Measurements from ENCODE around the gene SERPINA12. TPM values are rescaled to one million over a fixed set of nuclear protein-coding genes. Genes with fewer than 3 reads are reported as not detected.

SERPINA12 gene
- total and polyA plus RNA-seq, 12 donors = not detected

DNA sequence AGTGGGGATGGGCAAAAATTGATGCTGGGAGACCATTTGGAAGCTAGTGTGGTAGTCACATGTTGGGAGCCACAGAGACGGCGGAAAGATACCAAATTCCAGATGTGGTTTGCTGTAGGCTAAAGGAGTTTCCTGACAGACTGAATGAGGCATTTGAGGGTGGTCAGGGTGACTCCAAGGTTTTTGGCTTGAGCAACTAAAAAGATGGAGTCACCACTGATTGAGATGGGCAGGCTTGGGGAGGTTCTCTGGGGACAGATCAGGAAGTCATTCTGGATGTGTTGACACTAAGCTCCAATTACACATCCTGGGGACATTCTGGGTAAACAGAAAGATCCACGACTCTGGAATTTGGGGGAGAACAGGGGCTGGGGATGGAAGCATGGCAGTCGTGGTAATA lies 17.8 kb downstream of the SERPINA12 start:
- Histone ChIP-seq H3K4me3 (no peak overlapping the region), H3K27me3 (peaks cover 0 to 74% (median 27%) of the 10 kb centered on the region in 7 donors), H3K36me3 (no peaks in the 10 kb centered on the region), H3K4me1 (peaks cover 0 to 2% (median 2%) of the 10 kb centered on the region in 9 donors), H3K9me3 (no peaks in the 10 kb centered on the region), H3K27ac (no peak overlapping the region)
- 40 to 52% methylated on average over 4 of the region's 4 CpGs for WGBS, 2 donors
- intact Hi-C loops (cut with DNase I) = no loop called here
- TF ChIP-seq, protein P1, sequence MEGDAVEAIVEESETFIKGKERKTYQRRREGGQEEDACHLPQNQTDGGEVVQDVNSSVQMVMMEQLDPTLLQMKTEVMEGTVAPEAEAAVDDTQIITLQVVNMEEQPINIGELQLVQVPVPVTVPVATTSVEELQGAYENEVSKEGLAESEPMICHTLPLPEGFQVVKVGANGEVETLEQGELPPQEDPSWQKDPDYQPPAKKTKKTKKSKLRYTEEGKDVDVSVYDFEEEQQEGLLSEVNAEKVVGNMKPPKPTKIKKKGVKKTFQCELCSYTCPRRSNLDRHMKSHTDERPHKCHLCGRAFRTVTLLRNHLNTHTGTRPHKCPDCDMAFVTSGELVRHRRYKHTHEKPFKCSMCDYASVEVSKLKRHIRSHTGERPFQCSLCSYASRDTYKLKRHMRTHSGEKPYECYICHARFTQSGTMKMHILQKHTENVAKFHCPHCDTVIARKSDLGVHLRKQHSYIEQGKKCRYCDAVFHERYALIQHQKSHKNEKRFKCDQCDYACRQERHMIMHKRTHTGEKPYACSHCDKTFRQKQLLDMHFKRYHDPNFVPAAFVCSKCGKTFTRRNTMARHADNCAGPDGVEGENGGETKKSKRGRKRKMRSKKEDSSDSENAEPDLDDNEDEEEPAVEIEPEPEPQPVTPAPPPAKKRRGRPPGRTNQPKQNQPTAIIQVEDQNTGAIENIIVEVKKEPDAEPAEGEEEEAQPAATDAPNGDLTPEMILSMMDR (IDR thresholded peaks at IDR 0.05) = no peak
- ATAC-seq (no peak), DNase-seq (no peak)

DNA sequence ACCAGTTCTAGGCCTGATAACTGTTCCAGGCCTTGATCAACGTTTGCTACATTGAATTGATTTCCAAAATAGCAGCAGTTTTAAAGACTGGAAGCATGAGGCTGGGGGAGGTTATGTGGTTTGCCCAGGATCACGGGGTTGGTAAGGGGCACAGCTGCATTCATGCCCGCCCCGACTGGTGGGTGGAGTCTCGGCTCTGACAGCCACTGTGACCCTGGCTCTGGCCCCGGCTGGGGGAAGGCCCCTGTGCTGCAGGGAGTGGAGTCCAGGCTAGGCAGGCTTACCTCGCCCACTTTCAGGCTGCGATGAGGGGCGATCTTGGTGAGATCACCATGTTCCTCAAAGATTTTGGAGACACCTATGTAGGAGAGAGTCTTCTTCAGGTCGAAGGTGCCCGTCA lies 19.9 kb downstream of the SERPINA12 start:
- H3K27ac ChIP-seq = no peak overlapping the region
- 67 to 71% methylated on average over 11 of the region's 11 CpGs for WGBS, 2 donors
- TF ChIP-seq, protein P1 (IDR thresholded peaks at IDR 0.05) = no peak
- ATAC-seq (no peak), DNase-seq (no peak)
- H3K4me1 ChIP-seq = peaks cover 0 to 8% (median 7%) of the 10 kb centered on the region in 9 donors
- no peaks in the 10 kb centered on the region for H3K36me3 ChIP-seq
- intact Hi-C loops (cut with DNase I) = loop anchor here in 6 of 10 donors (5.0 to 10.0 kb wide), 6 partner anchors 65 to 355 kb away; no protein-coding TSS in a partner anchor
- no peak overlapping the region for H3K4me3 ChIP-seq
- peaks cover 0 to 85% (median 42%) of the 10 kb centered on the region in 7 donors for H3K27me3 ChIP-seq
- H3K9me3 ChIP-seq = no peaks in the 10 kb centered on the region

DNA sequence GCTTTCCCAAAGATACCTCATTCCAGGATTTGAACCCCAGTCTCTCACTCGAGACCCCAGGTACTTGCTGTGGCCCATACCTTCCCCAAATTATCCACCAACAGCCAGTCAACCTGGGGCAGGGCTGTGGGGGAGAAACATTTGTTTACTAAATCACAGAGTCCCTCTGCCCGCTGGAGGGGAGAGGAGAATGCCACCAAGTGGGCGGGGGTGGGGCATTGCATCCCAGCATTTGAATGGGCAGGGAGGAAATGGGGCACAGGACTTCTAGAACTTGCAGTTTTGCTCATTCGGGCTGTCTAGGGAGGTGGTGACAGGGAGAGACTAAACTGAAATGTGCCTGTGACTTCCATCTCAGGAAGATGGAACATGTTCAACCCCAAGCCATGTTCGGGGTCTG lies 22.4 kb downstream of the SERPINA12 start:
- Histone ChIP-seq H3K4me1 (peaks cover 0 to 8% (median 7%) of the 10 kb centered on the region in 9 donors), H3K36me3 (no peaks in the 10 kb centered on the region), H3K4me3 (no peak overlapping the region), H3K9me3 (no peaks in the 10 kb centered on the region), H3K27ac (no peak overlapping the region), H3K27me3 (peaks cover 0 to 76% (median 45%) of the 10 kb centered on the region in 7 donors)
- WGBS, 2 donors = 22 to 25% methylated on average over 5 of the region's 5 CpGs
- intact Hi-C loops (cut with DNase I) = loop anchor here in 7 of 10 donors (2.0 to 10.0 kb wide), 8 partner anchors 62 to 356 kb away; no protein-coding TSS in a partner anchor
- no peak for ATAC-seq
- TF ChIP-seq, protein P1 (IDR thresholded peaks at IDR 0.05) = no peak
- no peak for DNase-seq

DNA sequence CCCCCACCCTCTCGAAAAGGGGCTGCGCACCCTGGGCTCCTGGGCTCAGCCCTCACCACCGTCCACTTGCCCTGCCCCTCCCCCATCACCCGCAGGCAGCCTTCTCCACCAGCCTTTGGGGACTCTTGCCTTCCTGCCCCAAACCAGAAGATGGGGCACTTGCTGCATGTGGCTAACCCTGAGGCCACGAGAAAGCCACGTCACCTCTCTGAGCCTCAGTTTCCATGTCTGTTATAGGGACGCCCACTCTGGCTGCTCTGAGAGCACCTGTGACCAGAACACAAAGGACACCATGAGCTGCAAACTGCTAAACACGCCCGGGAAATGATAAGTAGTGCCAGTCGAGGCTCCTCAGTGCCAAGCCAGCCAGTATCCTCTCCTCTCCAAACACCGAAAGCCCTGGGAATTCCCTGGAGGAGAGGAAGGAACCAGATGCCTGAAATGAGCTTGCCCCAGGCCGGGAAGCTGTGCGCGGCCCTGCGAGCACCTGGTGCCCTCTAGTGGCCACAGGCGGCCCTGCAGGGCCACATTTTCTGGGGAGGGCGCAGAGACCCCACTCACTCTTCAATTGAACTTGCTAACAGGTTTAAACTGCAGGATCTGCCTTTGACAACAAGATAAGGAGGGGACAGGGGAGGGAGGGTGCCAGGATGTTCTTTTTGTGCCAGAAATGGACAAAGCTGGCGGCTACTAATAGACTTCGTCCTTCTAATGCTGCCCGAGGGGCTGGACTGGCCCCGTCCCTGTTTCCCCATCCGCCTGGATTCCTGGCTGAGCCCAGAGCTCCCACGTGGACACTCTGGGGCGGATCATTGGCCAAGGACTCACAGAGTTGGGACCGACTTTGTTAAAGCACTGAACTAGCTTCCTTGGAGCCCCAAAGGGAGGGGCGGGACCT lies 23.1 kb downstream of the SERPINA12 start:
- H3K4me1 ChIP-seq = peaks cover 0 to 8% (median 7%) of the 10 kb centered on the region in 9 donors
- no peak overlapping the region for H3K4me3 ChIP-seq
- DNase-seq (peak; percentile 11 to 48), ATAC-seq (peak; percentile 63 to 86 (median 72))
- no peak overlapping the region for H3K27ac ChIP-seq
- TF ChIP-seq, protein P1 (IDR thresholded peaks at IDR 0.05) = peak; percentile 93 to 100 (median 99)
- no peaks in the 10 kb centered on the region for H3K9me3 ChIP-seq
- peaks cover 0 to 73% (median 45%) of the 10 kb centered on the region in 7 donors for H3K27me3 ChIP-seq
- H3K36me3 ChIP-seq = no peaks in the 10 kb centered on the region
- intact Hi-C loops (cut with DNase I) = loop anchor here in 7 of 10 donors (2.0 to 10.0 kb wide), 8 partner anchors 61 to 355 kb away; no protein-coding TSS in a partner anchor
- 15% methylated on average over 26 of the region's 26 CpGs for WGBS, 2 donors

Data from heart right ventricle (tissue), 16 donors.